HEK293T (cell line): ENCODE data around the gene INSYN2A.

Experiments
- CTCF ChIA-PET: fragments of 350-600 bp; formaldehyde crosslinking; extraction: SDS; loops from one replicate; lab custom pipeline; 2021; ENCODE audit warnings: antibody characterized with exemption, inconsistent platforms; lab: Yijun Ruan, JAX
- POLR2A ChIA-PET: fragments of 350-600 bp; formaldehyde crosslinking; extraction: SDS; loops from one replicate; lab custom pipeline; 2020; ENCODE audit warnings: antibody characterized with exemption, inconsistent platforms; lab: Yijun Ruan, JAX
- DNase-seq: peaks from one replicate; pipeline ENCODE4 v3.0.0; 2012; ENCODE audit warnings: mixed read lengths; ENCODE audit errors: extremely low spot score
- ARNT ChIP-seq: fragments of 450-650 bp; IDR thresholded peaks from 2 replicates; pipeline ENCODE4 v1.6.1; 2017; ENCODE audit warnings: mild to moderate bottlenecking
- BHLHE40 ChIP-seq: fragments of 450-650 bp; IDR thresholded peaks from 2 replicates; pipeline ENCODE4 v1.6.1; 2016; ENCODE audit warnings: mild to moderate bottlenecking, moderate library complexity, borderline replicate concordance
- CTBP1 ChIP-seq: fragments of 450-650 bp; IDR thresholded peaks from 2 replicates; pipeline ENCODE4 v1.6.1; 2016; ENCODE audit warnings: borderline replicate concordance
- ELF4 ChIP-seq: fragments of 450-650 bp; IDR thresholded peaks from 2 replicates; pipeline ENCODE4 v1.6.1; 2017; ENCODE audit warnings: antibody characterized with exemption
- FOXA1 ChIP-seq: fragments of 450-650 bp; IDR thresholded peaks from 2 replicates; pipeline ENCODE4 v1.6.1; 2016; ENCODE audit warnings: mild to moderate bottlenecking
- FOXK2 ChIP-seq: fragments of 450-650 bp; IDR thresholded peaks from 2 replicates; pipeline ENCODE4 v1.6.1; 2016; ENCODE audit warnings: mild to moderate bottlenecking
- FOXM1 ChIP-seq: fragments of 450-650 bp; IDR thresholded peaks from 2 replicates; pipeline ENCODE4 v1.6.1; 2017; ENCODE audit warnings: mild to moderate bottlenecking, borderline replicate concordance
- HDGF ChIP-seq: fragments of 450-650 bp; IDR thresholded peaks from 2 replicates; pipeline ENCODE4 v1.6.1; 2017; ENCODE audit warnings: antibody characterized with exemption, borderline replicate concordance
- L3MBTL2 ChIP-seq: fragments of 450-650 bp; conservative IDR thresholded peaks from 2 replicates; pipeline ENCODE4 v1.6.1; 2016; ENCODE audit warnings: mild to moderate bottlenecking
- LEF1 ChIP-seq: fragments of 450-650 bp; IDR thresholded peaks from 2 replicates; pipeline ENCODE4 v1.6.1; 2017; ENCODE audit warnings: mild to moderate bottlenecking, borderline replicate concordance
- NFRKB ChIP-seq: fragments of 450-650 bp; IDR thresholded peaks from 2 replicates; pipeline ENCODE4 v1.6.1; 2016; ENCODE audit warnings: mild to moderate bottlenecking, moderate library complexity
- SP1 ChIP-seq: fragments of 450-650 bp; IDR thresholded peaks from 2 replicates; pipeline ENCODE4 v1.6.1; 2017
- SUZ12 ChIP-seq: fragments of 450-650 bp; IDR thresholded peaks from 2 replicates; pipeline ENCODE4 v1.6.1; 2016; ENCODE audit warnings: mild to moderate bottlenecking
- TARDBP ChIP-seq: fragments of 450-650 bp; IDR thresholded peaks from 2 replicates; pipeline ENCODE4 v1.6.1; 2016
- ZNF384 ChIP-seq: fragments of 450-650 bp; IDR thresholded peaks from 2 replicates; pipeline ENCODE4 v1.6.1; 2016
- TF ChIP-seq, protein P1 (sequence below): fragments of 450-650 bp; IDR thresholded peaks from 2 replicates; pipeline ENCODE4 v1.6.1; 2016

INSYN2A gene

DNA sequence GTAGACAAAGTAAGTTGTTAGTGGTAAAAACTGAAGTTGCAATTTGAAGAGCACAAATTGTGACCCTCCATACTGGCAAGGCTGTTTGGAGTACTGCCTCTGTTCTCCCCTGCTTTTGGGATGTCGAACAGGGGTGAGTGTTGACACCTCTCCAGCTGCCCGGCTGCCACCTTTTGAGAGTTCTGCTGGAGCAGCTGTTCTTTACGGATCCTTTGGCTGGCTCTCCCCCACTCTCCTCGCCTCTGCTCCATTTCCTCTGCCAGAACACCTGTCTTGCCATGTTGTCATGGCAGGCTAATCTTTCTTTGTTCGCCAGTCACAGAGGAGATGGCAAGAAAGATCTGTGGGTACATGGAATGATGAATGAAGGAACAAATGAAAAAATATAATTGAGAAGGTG is 34.9 kb downstream of the INSYN2A start:
- CTCF ChIA-PET, result no interaction called here
- TF ChIP-seq CTBP1 (no peak), ZNF384 (no peak), FOXA1 (no peak), FOXK2 (no peak), ARNT (no peak), SUZ12 (no peak), SP1 (no peak), BHLHE40 (no peak), FOXM1 (no peak), L3MBTL2 (no peak), ELF4 (no peak), LEF1 (no peak), NFRKB (no peak)
- TF ChIP-seq, protein P1, sequence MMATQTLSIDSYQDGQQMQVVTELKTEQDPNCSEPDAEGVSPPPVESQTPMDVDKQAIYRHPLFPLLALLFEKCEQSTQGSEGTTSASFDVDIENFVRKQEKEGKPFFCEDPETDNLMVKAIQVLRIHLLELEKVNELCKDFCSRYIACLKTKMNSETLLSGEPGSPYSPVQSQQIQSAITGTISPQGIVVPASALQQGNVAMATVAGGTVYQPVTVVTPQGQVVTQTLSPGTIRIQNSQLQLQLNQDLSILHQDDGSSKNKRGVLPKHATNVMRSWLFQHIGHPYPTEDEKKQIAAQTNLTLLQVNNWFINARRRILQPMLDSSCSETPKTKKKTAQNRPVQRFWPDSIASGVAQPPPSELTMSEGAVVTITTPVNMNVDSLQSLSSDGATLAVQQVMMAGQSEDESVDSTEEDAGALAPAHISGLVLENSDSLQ, result no peak
- no peak for DNase-seq
- POLR2A ChIA-PET, result no interaction called here

DNA sequence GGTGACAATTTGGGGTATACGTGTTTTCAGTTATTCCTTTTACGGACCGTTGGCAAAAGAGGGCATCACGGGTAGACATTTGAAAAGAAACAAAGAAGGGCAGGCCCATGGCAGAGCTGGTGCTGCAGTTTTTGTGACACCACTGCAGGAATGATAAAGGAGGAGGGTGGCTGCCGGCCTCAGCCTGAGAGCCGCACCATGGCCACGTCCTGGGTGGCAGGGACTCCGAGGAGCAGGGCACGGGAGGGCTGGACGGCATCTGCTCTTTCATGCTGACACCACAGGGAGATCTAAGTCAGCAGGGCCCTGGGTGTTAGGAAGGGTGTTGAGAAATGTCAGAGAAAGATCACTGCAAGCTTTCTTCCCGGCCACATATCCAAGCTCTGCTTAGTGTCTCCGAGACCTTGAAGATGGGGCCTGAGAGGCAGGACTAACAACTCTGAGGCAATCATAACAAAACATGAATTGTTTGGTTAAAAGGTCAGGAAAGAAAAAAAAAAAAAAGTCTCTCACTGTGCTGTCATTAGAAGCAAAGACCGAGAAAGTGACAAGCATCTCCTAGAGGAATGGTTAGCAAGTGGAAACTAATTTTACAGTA is 36.6 kb downstream of the INSYN2A start:
- DNase-seq, result no peak
- ChIA-PET CTCF (no interaction called here), POLR2A (no interaction called here)
- TF ChIP-seq SUZ12 (no peak), CTBP1 (no peak), NFRKB (no peak), ELF4 (no peak), L3MBTL2 (no peak), FOXA1 (no peak), FOXM1 (no peak), SP1 (no peak), TARDBP (no peak), LEF1 (no peak), BHLHE40 (no peak), ZNF384 (no peak), HDGF (no peak), FOXK2 (no peak), ARNT (no peak)
- TF ChIP-seq, protein P1, result no peak

DNA sequence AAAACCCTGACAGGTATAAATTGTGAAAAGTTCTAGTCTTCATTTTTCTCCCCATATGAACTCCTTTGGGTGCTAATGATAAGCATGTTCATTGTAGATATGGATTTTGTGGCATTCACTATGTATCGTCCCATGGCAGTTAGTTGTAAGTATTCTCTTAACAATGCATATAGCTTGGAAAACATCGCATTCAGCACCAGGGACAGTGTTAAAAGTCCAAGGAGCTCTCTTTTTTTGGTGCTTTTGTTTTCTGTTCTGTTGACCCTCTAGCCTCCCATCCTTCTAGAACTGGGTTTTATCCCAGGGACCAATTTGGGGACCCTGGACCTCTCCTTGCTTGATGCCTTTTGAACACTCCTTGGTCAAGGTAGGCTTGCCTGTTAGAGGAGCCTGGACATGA is 37.7 kb downstream of the INSYN2A start:
- TF ChIP-seq LEF1 (no peak), HDGF (no peak), TARDBP (no peak), NFRKB (no peak), ARNT (no peak), BHLHE40 (no peak), FOXK2 (no peak), FOXM1 (no peak)
- DNase-seq, result no peak
- ChIA-PET POLR2A (no interaction called here), CTCF (no interaction called here)

DNA sequence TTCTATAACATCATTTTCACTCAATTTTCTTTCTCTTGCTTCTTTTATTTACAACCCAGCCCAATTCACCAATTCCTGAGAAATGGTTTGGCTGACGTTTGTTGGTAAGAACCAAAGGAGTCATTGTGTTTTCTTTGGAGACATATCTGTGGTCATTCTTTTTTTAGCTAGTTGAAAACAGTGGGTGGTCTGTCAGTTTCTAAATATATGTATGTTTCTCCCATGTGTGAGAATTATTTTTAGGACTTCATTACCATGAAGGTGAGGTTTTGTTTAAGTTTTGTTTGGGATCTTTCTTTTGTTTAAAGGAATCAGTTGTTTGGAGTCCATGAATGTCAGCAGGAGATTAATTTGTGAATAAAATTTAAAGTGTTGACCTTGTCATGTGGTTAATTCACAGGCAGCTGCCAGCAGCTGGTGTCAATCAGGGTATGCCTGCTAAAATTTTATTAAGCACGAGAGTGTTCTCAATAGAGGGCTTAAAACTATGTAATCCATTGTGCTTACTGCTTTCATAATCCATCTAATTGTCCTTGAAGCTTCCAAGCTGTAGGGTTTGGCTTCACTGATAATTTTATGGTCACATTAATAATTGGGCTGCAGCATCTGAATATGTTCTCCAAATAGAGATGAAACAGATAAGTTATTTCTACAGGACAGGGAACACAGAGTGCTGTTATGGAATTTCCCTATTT is 38.7 kb downstream of the INSYN2A start:
- POLR2A ChIA-PET, result no interaction called here
- CTCF ChIA-PET, result no interaction called here
- no peak for TF ChIP-seq SP1
- no peak for TF ChIP-seq NFRKB
- TF ChIP-seq ELF4, result no peak
- no peak for TF ChIP-seq TARDBP
- no peak for TF ChIP-seq CTBP1
- no peak for TF ChIP-seq BHLHE40
- no peak for TF ChIP-seq ZNF384
- no peak for TF ChIP-seq ARNT
- no peak for TF ChIP-seq HDGF
- no peak for TF ChIP-seq LEF1
- DNase-seq, result no peak

DNA sequence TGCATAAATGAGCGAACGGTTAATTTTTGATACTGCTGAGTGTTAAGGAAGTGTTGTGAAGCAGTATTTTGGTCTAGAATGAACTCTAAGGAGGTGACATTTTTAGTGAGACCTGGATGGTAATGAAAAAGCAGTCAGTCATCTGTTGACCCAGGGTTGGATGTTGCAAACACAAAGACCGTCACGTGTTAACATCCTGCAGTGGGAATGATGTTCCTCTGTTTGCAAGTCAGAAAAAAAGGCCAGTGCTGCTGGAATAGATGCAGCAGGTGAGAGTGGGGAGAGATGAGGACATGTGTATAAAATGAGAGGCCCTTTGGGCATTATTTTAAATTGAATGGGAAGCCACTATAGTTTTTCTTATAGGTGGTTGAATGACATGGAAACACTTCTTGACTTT is 39.3 kb downstream of the INSYN2A start:
- no peak for TF ChIP-seq SP1
- ChIA-PET CTCF (no interaction called here), POLR2A (no interaction called here)
- no peak for DNase-seq

DNA sequence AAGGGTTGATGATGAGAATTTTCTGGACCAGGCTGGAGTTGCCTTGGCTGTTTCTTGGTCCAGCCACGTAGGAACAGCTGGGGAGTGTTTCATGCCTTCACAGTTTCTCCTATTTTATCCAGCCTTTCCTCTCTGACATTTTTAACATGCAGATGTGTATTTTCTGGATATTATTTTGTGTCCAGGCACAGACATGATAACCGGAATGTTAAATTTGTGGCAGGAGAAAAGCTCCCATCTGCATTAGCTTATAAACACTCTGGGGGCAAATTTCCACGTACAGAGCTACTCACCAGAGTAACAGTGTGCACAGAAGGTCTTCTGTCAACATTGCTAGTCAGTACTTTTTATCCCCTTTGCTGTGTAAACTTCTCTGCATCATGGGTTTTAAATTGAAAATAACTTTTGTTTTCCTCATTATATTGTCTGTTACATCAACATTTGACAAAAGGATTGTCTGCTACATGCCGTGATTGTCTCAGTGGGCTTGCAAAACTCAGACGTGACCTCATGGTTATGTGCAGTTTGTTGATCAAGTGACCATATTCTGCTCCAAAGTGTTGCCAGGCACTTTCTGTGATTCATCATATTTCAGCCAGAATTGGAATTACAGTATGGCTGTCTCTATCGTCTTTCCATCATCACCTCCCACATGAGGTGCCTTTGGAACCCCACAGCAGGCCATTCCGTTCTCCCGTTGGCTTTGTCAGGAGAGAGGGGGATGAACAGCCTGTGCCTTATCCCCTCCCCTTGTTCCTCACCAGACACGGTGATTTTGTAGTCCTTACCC is 41.4 kb downstream of the INSYN2A start:
- TF ChIP-seq FOXM1, result no peak
- no peak for TF ChIP-seq L3MBTL2
- TF ChIP-seq FOXA1, result no peak
- no peak for TF ChIP-seq LEF1
- no peak for TF ChIP-seq TARDBP
- no peak for TF ChIP-seq HDGF
- TF ChIP-seq BHLHE40, result no peak
- TF ChIP-seq, protein P1, result no peak
- no peak for TF ChIP-seq SP1
- TF ChIP-seq ELF4, result no peak
- ChIA-PET CTCF (no interaction called here), POLR2A (no interaction called here)
- DNase-seq, result no peak
